IPS-18a (cell line): ENCODE data around the gene CCDC169.

Experiments used
- H3K27ac ChIP-seq: one replicate; pipeline ENCODE4 v1.5.1; 2013; ENCODE audit warnings: low read length
- H3K27me3 ChIP-seq: one replicate; pipeline ENCODE4 v1.6.1; 2013; ENCODE audit warnings: mild to moderate bottlenecking, low read length; ENCODE audit not compliant: control insufficient read depth, insufficient read depth
- H3K36me3 ChIP-seq: one replicate; pipeline ENCODE4 v1.6.1; 2013; ENCODE audit warnings: low read depth, low read length; ENCODE audit not compliant: control insufficient read depth
- H3K4me1 ChIP-seq: one replicate; pipeline ENCODE4 v1.6.1; 2013; ENCODE audit warnings: low read depth, low read length; ENCODE audit not compliant: control insufficient read depth
- H3K4me3 ChIP-seq: one replicate; pipeline ENCODE4 v1.5.1; 2013; ENCODE audit warnings: low read length
- H3K9ac ChIP-seq: one replicate; pipeline ENCODE4 v1.6.1; 2013; ENCODE audit warnings: mild to moderate bottlenecking, low read length, moderate library complexity
- H3K9me3 ChIP-seq: one replicate; pipeline ENCODE4 v1.6.1; 2013; ENCODE audit warnings: low read depth, low read length; ENCODE audit not compliant: control insufficient read depth

Gene CCDC169

GRCh38 chr13:36219883-36220282 is 77.7 kb downstream of the CCDC169 start:
- Histone ChIP-seq H3K9ac (no peak overlapping the region), H3K9me3 (peaks cover 8% of the 10 kb centered on the region), H3K27me3 (no peaks in the 10 kb centered on the region), H3K4me3 (no peak overlapping the region), H3K36me3 (no peaks in the 10 kb centered on the region), H3K27ac (no peak overlapping the region), H3K4me1 (no peaks in the 10 kb centered on the region)

GRCh38 chr13:36217456-36217855 is 80.2 kb downstream of the CCDC169 start:
- no peaks in the 10 kb centered on the region for H3K36me3 ChIP-seq
- H3K4me1 ChIP-seq, result peaks cover 5% of the 10 kb centered on the region
- H3K27me3 ChIP-seq, result no peaks in the 10 kb centered on the region
- no peak overlapping the region for H3K4me3 ChIP-seq
- no peak overlapping the region for H3K27ac ChIP-seq
- H3K9me3 ChIP-seq, result no peaks in the 10 kb centered on the region
- H3K9ac ChIP-seq, result no peak overlapping the region

DNA sequence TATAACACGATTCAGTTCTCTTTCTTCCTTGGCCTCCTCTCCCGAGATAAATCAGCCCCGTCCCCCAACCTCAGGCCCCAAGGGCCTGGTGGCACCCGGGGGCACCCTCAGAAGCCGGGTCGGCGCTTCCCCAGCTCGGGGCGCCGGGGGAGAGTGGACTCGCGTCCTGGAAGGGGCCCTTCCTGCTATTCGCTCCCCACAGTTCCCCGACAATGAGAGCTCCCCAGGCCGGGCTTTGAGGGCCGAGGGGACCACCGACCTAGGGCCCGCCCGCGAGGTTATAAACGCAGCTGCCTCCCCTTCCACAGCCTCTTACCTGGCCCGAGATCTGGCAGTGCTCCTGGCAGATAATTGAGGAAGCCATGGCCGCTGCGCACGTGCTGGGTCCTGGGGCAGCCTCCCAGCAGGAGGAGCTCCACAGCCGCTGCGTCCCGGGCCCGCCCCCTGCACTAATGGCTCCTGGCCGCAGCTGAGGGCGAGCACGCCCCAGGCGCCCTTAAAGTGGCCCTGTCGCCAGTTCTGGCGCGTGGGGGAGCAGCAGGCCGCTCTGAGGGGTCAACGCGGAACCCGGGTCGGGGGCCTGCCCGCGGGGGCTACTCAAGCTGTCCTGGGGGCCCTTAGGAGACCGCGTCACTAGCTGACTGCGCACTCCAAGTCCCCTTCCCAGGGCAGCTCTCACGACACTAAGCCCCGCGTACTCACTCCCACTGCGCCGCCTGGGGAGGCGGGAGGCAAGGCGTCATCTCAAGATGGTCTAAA is 83.3 kb downstream of the CCDC169 start, which contains the start of gene SOHLH2:
Gene SOHLH2, minus strand, starts transcription at position 394 of the 759 bp plus-strand sequence. Its CDS starts 30 bp downstream, at position 364.
- Histone ChIP-seq H3K27ac (no peak within 1 kb of the TSS), H3K9ac (no peak within 1 kb of the TSS), H3K36me3 (no peaks in the 10 kb centered on the region), H3K4me3 (no peak within 1 kb of the TSS), H3K9me3 (no peaks in the 10 kb centered on the region), H3K4me1 (peaks cover 19% of the 10 kb centered on the region), H3K27me3 (no peaks in the 10 kb centered on the region)

GRCh38 chr13:36212789-36213188 is 84.8 kb downstream of the CCDC169 start:
- Histone ChIP-seq H3K4me1 (peaks cover 19% of the 10 kb centered on the region), H3K27ac (no peak overlapping the region), H3K9ac (no peak overlapping the region), H3K4me3 (no peak overlapping the region), H3K9me3 (no peaks in the 10 kb centered on the region), H3K27me3 (no peaks in the 10 kb centered on the region), H3K36me3 (no peaks in the 10 kb centered on the region)

- Histone ChIP-seq H3K4me1 (peaks cover 19% of the 10 kb centered on the region), H3K9me3 (no peaks in the 10 kb centered on the region), H3K27ac (no peak overlapping the region), H3K9ac (no peak overlapping the region), H3K4me3 (no peak overlapping the region), H3K27me3 (no peaks in the 10 kb centered on the region), H3K36me3 (no peaks in the 10 kb centered on the region)
Observed at GRCh38 chr13:36211567-36211966, 86.0 kb downstream of the CCDC169 start.

GRCh38 chr13:36210738-36211137 is 86.9 kb downstream of the CCDC169 start:
- Histone ChIP-seq H3K27ac (no peak overlapping the region), H3K27me3 (no peaks in the 10 kb centered on the region), H3K4me1 (peaks cover 19% of the 10 kb centered on the region), H3K9ac (no peak overlapping the region), H3K36me3 (no peaks in the 10 kb centered on the region), H3K9me3 (no peaks in the 10 kb centered on the region), H3K4me3 (no peak overlapping the region)

- H3K27me3 ChIP-seq, result no peaks in the 10 kb centered on the region
- no peak overlapping the region for H3K9ac ChIP-seq
- no peak overlapping the region for H3K4me3 ChIP-seq
- H3K27ac ChIP-seq, result no peak overlapping the region
- peaks cover 16% of the 10 kb centered on the region for H3K4me1 ChIP-seq
- no peaks in the 10 kb centered on the region for H3K36me3 ChIP-seq
- H3K9me3 ChIP-seq, result no peaks in the 10 kb centered on the region
Observed at GRCh38 chr13:36207672-36208071, 89.9 kb downstream of the CCDC169 start.

- no peaks in the 10 kb centered on the region for H3K36me3 ChIP-seq
- H3K27ac ChIP-seq, result no peak overlapping the region
- no peaks in the 10 kb centered on the region for H3K4me1 ChIP-seq
- H3K9ac ChIP-seq, result no peak overlapping the region
- no peak overlapping the region for H3K4me3 ChIP-seq
- no peaks in the 10 kb centered on the region for H3K27me3 ChIP-seq
- no peaks in the 10 kb centered on the region for H3K9me3 ChIP-seq
Observed at GRCh38 chr13:36193151-36193855, 104.3 kb downstream of the CCDC169 start.

DNA sequence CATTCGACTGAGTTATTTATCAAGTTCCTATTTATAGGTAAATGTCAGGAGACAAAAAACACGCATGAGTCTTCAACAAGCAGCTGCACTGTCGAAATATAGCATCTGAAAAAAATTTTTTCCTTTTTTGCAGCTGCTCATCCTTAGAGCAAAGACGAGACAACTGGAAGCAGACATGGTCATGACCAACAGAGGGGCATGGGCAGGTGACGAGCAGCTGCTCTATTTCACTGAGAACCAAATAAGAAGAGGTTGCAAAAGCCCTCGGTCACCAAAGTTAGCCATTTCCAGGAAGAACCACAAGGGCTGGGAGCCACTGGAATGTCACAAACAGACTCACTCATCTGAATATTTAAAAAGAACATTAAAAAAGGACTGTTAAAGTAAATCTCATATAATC is 105.4 kb downstream of the CCDC169 start:
- H3K9me3 ChIP-seq, result no peaks in the 10 kb centered on the region
- no peaks in the 10 kb centered on the region for H3K4me1 ChIP-seq
- no peak overlapping the region for H3K9ac ChIP-seq
- no peaks in the 10 kb centered on the region for H3K27me3 ChIP-seq
- no peaks in the 10 kb centered on the region for H3K36me3 ChIP-seq
- no peak overlapping the region for H3K4me3 ChIP-seq
- H3K27ac ChIP-seq, result no peak overlapping the region

DNA sequence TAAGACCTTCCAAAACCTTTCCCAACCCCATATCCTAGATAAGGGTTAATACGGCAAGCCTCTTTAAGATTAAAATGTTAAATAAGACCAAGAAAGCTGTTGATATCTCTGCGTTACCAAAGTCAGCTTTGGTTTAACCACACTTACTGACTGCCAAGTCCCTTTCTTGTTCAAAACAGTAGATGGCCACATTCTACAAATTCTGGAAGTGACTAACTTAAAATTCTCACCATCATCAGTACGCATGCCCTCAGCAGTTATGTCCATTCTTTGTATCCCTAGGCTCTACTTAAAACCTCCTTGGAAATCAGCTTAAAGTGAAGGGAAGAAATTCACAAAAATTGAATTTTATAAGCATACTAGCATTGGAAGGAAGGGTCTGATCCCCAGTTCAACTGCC is 106.8 kb downstream of the CCDC169 start:
- H3K27me3 ChIP-seq, result no peaks in the 10 kb centered on the region
- no peaks in the 10 kb centered on the region for H3K36me3 ChIP-seq
- no peaks in the 10 kb centered on the region for H3K9me3 ChIP-seq
- no peaks in the 10 kb centered on the region for H3K4me1 ChIP-seq
- no peak overlapping the region for H3K27ac ChIP-seq
- no peak overlapping the region for H3K4me3 ChIP-seq
- H3K9ac ChIP-seq, result no peak overlapping the region

DNA sequence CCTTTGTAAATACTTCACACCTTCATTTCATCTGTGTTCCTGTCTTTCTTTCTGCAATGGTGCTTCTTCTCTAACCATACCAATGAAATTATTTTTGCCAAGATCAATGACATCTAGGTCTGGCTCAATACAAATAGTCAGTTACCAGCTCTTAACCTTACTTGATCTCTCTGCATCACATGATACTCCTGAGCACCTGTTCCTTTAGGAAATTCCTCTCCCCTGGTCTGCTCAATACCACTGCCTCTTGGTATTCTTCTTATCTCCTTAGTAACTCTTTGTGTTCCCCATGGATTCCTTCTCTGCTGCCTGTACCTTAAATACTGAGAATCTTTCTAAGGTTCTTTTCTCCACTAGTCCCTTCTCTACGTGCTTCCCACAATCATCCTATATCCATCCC is 109.2 kb downstream of the CCDC169 start:
- H3K4me3 ChIP-seq, result no peak overlapping the region

DNA sequence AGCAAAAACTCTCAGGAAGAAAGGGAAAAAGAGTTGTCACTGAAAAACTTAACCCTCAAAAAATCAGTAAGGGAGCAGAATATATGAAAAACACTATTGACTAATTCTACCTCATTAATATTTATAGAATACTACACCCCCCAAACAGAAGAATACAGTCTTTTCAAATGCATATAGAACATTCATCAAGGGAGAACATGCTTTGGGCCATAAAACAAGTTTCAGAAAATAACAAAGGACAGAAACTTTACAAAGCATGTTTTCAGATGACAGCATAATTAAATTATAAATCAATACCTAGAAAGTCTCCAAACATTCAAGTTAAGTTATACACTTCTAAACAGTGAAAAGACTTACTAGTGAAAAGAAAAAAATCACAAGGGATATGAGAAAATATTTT is 113.7 kb downstream of the CCDC169 start:
- no peaks in the 10 kb centered on the region for H3K4me1 ChIP-seq
- H3K36me3 ChIP-seq, result no peaks in the 10 kb centered on the region
- H3K27ac ChIP-seq, result no peak overlapping the region
- H3K9me3 ChIP-seq, result no peaks in the 10 kb centered on the region
- no peaks in the 10 kb centered on the region for H3K27me3 ChIP-seq
- H3K9ac ChIP-seq, result no peak overlapping the region
- no peak overlapping the region for H3K4me3 ChIP-seq

More for the DNA sequence above, 109.2 kb downstream of the CCDC169 start:
- no peak overlapping the region for H3K27ac ChIP-seq
- no peak overlapping the region for H3K9ac ChIP-seq
- H3K9me3 ChIP-seq, result no peaks in the 10 kb centered on the region
- no peaks in the 10 kb centered on the region for H3K4me1 ChIP-seq
- H3K36me3 ChIP-seq, result no peaks in the 10 kb centered on the region
- H3K27me3 ChIP-seq, result no peaks in the 10 kb centered on the region
